Activated CD8-positive, alpha-beta memory T cell treated with anti-CD3 and anti-CD28 coated beads, Interleukin-2, amount 50 U/mL, for 1 hour (primary cell): ENCODE data around the gene GLRX3.

Experiments
- DNase-seq: peaks from one replicate; pipeline ENCODE4 v3.0.0-alpha.2; 2020; ENCODE audit errors: extremely low read depth

GLRX3 gene

GRCh38 chr10:130208807-130209206, 72.6 kb downstream of the GLRX3 start:
- no peak for DNase-seq

- no peak for DNase-seq
Observed at GRCh38 chr10:130212746-130213145, 76.6 kb downstream of the GLRX3 start.

- DNase-seq = no peak
Observed at GRCh38 chr10:130213286-130214080, 77.3 kb downstream of the GLRX3 start.

GRCh38 chr10:130214431-130214830, 78.2 kb downstream of the GLRX3 start:
- no peak for DNase-seq

GRCh38 chr10:130215151-130215930, 79.2 kb downstream of the GLRX3 start:
- DNase-seq = no peak

GRCh38 chr10:130215931-130216231, 79.7 kb downstream of the GLRX3 start:
- DNase-seq = no peak

- DNase-seq = no peak
Observed at GRCh38 chr10:130218181-130218641, 82.0 kb downstream of the GLRX3 start.

- no peak for DNase-seq
Observed at GRCh38 chr10:130218936-130219335, 82.7 kb downstream of the GLRX3 start.

- DNase-seq = no peak
Observed at GRCh38 chr10:130220251-130221185, 84.3 kb downstream of the GLRX3 start.

- no peak for DNase-seq
Observed at GRCh38 chr10:130221456-130222375, 85.5 kb downstream of the GLRX3 start.

- DNase-seq = no peak
Observed at GRCh38 chr10:130222381-130222780, 86.2 kb downstream of the GLRX3 start.

GRCh38 chr10:130224228-130224627, 88.0 kb downstream of the GLRX3 start:
- no peak for DNase-seq

GRCh38 chr10:130226012-130226411, 89.8 kb downstream of the GLRX3 start:
- no peak for DNase-seq

GRCh38 chr10:130227883-130228282, 91.7 kb downstream of the GLRX3 start:
- no peak for DNase-seq
